GM23338 (cell line): ENCODE measurements around the gene MYRF.

ENCODE experiments used
- CREB1 ChIP-seq: fragments of 250-450 bp; sonication (Bioruptor Pico); IDR thresholded peaks from 2 replicates; pipeline ENCODE4 v1.5.0; 2020; ENCODE audit warnings: low read depth, mild to moderate bottlenecking, moderate library complexity
- CTCF ChIP-seq, 2 experiments: fragments of 200-600 bp in 1 of 2; sonication (generic) in 1 of 2; conservative IDR thresholded peaks; 2 replicates each; pipeline versions ENCODE4 v1.5.1 to v1.6.1; 2016 to 2017; ENCODE audit warnings: antibody characterized with exemption in 2 of 2, low read depth in 2 of 2, mild to moderate bottlenecking in 2 of 2, moderate library complexity in 1 of 2
- EZH2 ChIP-seq: fragments of 200-600 bp; sonication (generic); IDR thresholded peaks from one replicate; pipeline ENCODE4 v1.8.0; 2017; ENCODE audit warnings: antibody characterized with exemption, mild to moderate bottlenecking, low read depth; ENCODE audit not compliant: unreplicated experiment
- EZH2phosphoT487 ChIP-seq: fragments of 200-600 bp; sonication (generic); IDR thresholded peaks from one replicate; pipeline ENCODE4 v1.8.1; 2018; ENCODE audit warnings: antibody characterized with exemption; ENCODE audit not compliant: unreplicated experiment
- POLR2AphosphoS5 ChIP-seq: IDR thresholded peaks from 2 replicates; pipeline ENCODE4 v1.6.1; 2016; ENCODE audit warnings: antibody characterized with exemption, low read depth

DNA sequence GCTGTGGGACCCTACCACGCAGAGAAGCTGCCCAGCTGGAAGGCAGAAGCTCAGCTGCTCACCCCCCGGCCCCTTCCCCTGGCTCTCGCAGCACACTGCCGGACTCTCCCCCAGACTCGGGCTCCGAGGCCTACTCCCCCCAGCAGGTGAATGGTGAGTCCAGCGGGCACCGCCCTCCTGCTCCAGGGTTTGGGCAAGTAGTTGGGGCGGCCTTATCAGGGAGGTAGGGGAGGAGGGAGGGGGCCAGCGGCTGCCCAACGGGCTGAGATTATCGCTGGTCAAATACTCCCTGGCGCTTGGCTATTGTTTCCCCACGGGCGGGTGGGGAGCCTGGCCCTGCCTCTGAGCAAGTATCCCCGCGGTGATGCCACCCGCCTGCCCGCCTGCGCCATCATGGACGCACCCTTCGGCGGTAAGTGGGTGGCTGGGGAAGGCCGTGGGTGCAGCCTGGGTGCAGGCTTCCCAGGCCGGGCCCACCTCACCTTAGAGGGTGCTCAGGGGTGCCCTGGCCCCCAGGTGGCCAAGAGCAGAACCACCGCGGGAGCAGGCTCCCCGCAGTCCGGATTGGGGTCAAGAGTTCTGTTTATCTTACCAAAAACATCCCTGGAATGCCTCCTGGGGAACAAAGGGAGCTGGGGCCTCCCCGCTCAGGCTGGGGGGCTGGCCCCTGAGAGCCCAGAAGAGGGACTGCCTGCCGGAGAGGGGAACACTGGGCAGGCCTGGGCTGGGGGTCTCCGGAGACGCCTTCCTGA is 16.9 kb downstream of the MYRF start:
- TF ChIP-seq EZH2phosphoT487 (no peak), CTCF (conservative IDR thresholded peaks at IDR 0.05; ENCODE audit: low read depth in 2 of 2) (peak; percentile 27 to 49), CREB1 (CRISPR knock-in tag) (no peak), EZH2 (no peak), POLR2AphosphoS5 (no peak)
